Left lung (tissue), 10 donors: ENCODE results near the gene PRKAR2A. TPM values are rescaled to one million over a fixed set of nuclear protein-coding genes. Genes with fewer than 3 reads are reported as not detected.
"Not testable (repeated sequence)": the region's sequence is repeated elsewhere in the genome, so short reads cannot be mapped to it uniquely, and the experiment has no call there.

Experiments used
- ATAC-seq: fragments of 200-7000 bp; cut with Tn5 transposase; one replicate; pipeline ENCODE4 v1.9.1; 2020; ENCODE audit warnings: moderate library complexity
- DNase-seq, 4 donors: peaks; one replicate each; pipeline ENCODE4 v3.0.0-alpha.2; 2013 to 2020
- H3K27ac ChIP-seq, 2 donors: fragments of 200-600 bp; sonication (generic) in 1 of 2; one replicate each; pipeline versions ENCODE4 v1.5.0 to v1.8.0; 2020 to 2021
- H3K27me3 ChIP-seq, 2 donors: fragments of 200-600 bp; sonication (generic) in 1 of 2; one replicate each; pipeline versions ENCODE4 v1.5.0 to v1.8.0; 2020 to 2021
- H3K36me3 ChIP-seq, 2 donors: fragments of 200-600 bp; sonication (generic) in 1 of 2; one replicate each; pipeline versions ENCODE4 v1.5.0 to v1.8.0; 2020 to 2021
- H3K4me1 ChIP-seq, 2 donors: fragments of 200-600 bp; one replicate each; pipeline ENCODE4 v1.8.0; 2021
- H3K4me3 ChIP-seq, 2 donors: fragments of 200-600 bp; sonication (generic) in 1 of 2; one replicate each; pipeline versions ENCODE4 v1.5.0 to v1.8.0; 2020 to 2021; ENCODE audit warnings: mild to moderate bottlenecking in 1 of 2
- H3K9me3 ChIP-seq, 2 donors: fragments of 200-600 bp; sonication (generic) in 1 of 2; one replicate each; pipeline versions ENCODE4 v1.5.0 to v1.8.0; 2020 to 2021
- intact Hi-C, 2 donors: fragments of 100-400 bp; cut with DNase I; formaldehyde crosslinking; loops; one replicate each; pipeline versions ENCODE4 v1.11.2 to v1.14.2; 2022
- polyA plus RNA-seq, 6 donors: library from polyadenylated mRNA; unstranded; fragments of 120-200 nt; gene quantifications; one replicate each; pipeline ENCODE4 v1.2.1, GENCODE V29; 2013; ENCODE audit not compliant: insufficient read length in 6 of 6
- total RNA-seq, 2 donors: library from RNA; stranded (reverse); fragmentation: NEBNext Ultra II Directional; extraction: Animal tissue kit (Norgen Biotek cat#: 25700); gene quantifications; one replicate each; pipeline ENCODE4 v1.2.1, GENCODE V29; 2021
- TF ChIP-seq, protein P1 (sequence below), 2 donors: fragments of 200-600 bp; sonication (generic) in 1 of 2; IDR thresholded peaks; one replicate each; pipeline versions ENCODE4 v1.5.0 to v1.8.0; 2021; ENCODE audit warnings: antibody characterized with exemption in 2 of 2
- donor health status: DM: no; HTN: yes; CAD: no.
- donor health status: DM: no; HTN: no; CAD: no.

Gene PRKAR2A
- total and polyA plus RNA-seq, 8 donors, result 29.4 to 58.1 (median 34.6) TPM

DNA sequence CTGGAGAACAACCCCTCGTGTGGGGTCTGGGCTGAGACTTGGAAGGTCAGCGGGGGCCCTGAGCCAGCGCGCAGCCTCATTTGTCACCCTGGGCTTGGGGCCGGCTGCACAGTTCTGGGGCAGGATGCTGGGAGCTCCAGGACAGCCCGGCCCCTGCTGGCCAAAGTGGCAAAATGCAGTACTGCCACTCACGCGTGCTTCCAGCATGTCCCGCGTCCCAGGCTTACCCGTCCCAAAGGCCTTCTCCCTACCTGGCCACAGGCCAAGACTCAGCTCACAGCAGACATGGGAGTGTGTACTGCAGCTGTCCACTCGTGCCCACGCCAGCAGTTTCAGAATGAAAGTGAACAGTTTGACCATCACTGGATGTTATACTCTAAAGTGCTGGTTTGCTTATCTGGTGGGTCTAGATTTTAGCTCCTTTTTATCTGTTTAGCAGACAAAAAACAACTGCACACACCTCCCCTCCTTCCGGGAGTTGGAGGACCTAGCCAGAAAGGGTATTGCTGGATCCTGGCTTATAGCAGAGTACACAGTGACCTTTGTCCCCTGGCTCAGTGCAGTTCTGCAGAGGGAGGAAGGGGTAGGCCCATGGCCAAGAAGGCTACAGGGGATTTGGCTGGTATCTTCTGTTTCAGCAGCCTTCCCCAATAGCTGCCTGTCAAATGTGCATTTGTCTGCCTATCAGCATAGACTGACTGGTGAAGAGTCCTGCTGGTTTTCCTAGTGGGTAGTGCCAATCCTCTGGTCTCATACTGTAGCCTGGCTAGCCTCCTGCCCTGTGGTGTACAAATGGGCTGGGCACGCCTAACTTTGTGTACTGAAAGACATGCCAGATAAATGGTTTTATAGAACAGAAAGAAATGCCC is 107.5 kb downstream of the PRKAR2A start:
- H3K4me1 ChIP-seq, result peaks cover 14 to 34% of the 10 kb centered on the region in 2 donors
- H3K4me3 ChIP-seq, result no peak overlapping the region
- no peaks in the 10 kb centered on the region for H3K27me3 ChIP-seq
- DNase-seq, result peak; percentile 78 to 93 (median 86)
- no peaks in the 10 kb centered on the region for H3K36me3 ChIP-seq
- peak overlapping the region in 1 of 2 donors; percentile 23 for H3K27ac ChIP-seq
- peak; percentile 96 for ATAC-seq
- intact Hi-C loops, result no loop called here
- TF ChIP-seq, protein P1, sequence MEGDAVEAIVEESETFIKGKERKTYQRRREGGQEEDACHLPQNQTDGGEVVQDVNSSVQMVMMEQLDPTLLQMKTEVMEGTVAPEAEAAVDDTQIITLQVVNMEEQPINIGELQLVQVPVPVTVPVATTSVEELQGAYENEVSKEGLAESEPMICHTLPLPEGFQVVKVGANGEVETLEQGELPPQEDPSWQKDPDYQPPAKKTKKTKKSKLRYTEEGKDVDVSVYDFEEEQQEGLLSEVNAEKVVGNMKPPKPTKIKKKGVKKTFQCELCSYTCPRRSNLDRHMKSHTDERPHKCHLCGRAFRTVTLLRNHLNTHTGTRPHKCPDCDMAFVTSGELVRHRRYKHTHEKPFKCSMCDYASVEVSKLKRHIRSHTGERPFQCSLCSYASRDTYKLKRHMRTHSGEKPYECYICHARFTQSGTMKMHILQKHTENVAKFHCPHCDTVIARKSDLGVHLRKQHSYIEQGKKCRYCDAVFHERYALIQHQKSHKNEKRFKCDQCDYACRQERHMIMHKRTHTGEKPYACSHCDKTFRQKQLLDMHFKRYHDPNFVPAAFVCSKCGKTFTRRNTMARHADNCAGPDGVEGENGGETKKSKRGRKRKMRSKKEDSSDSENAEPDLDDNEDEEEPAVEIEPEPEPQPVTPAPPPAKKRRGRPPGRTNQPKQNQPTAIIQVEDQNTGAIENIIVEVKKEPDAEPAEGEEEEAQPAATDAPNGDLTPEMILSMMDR (IDR thresholded peaks at IDR 0.05), result peak; percentile 85 to 90
- H3K9me3 ChIP-seq, result no peaks in the 10 kb centered on the region

DNA sequence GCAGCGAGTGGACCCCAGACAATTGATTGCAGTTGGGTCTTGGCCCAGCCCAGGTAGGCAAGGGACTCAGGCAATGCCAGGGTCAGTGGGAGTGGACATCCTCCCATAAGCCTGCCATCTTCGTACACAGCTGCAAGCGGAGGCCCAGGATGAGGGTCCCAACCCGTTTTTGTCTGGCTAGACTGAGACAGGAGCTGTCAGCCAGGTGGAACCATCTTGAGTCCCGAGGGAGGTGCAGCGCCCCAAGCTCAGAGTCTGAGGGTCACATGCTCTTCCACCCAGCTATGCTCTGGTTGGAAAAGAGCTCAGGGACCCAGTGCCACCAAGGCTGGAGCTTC is 108.1 kb downstream of the PRKAR2A start:
- no peaks in the 10 kb centered on the region for H3K36me3 ChIP-seq
- TF ChIP-seq, protein P1 (IDR thresholded peaks at IDR 0.05), result no peak
- H3K27me3 ChIP-seq, result no peaks in the 10 kb centered on the region
- peaks cover 14 to 34% of the 10 kb centered on the region in 2 donors for H3K4me1 ChIP-seq
- peak overlapping the region in 1 of 2 donors; percentile 23 for H3K27ac ChIP-seq
- intact Hi-C loops, result no loop called here
- no peak overlapping the region for H3K4me3 ChIP-seq
- no peaks in the 10 kb centered on the region for H3K9me3 ChIP-seq
- ATAC-seq, result no peak
- DNase-seq, result no peak

DNA sequence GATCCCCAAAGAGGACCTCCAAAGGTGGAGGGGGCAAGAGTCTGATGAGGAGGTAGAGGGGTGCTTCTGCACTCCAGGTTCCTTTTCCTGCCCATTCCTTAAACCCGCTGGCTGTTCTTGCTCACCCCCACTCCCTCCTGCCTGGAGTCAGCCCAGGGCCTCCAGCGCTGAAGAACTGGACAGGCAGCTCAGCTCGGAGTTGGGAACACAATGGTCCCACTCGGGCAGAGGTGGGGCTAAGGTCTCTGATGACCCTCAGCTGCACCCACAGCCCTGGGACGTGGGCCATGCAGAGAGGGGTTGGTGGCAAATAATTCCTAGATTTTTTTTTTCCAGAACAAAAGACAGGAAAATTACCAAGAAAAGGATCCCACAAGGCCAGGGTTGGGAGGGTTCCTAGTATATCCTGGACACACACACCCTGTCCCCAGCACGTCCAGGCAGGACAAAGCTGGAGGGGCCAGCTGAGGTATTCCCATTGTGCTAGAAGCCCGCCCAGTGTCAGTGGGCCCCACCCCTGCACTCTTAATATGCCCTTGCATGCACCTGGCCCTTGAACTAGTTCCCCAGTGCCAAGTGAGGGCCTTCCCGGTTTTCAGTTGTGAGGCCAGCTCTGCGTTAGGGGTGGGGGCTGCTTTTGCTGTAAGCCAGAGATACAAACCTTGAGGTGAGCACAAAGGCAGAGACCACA is 108.6 kb downstream of the PRKAR2A start:
- H3K4me3 ChIP-seq, result no peak overlapping the region
- H3K27ac ChIP-seq, result peak overlapping the region in 1 of 2 donors; percentile 23
- no peaks in the 10 kb centered on the region for H3K27me3 ChIP-seq
- intact Hi-C loops, result no loop called here
- H3K36me3 ChIP-seq, result no peaks in the 10 kb centered on the region
- H3K4me1 ChIP-seq, result peaks cover 14 to 34% of the 10 kb centered on the region in 2 donors
- DNase-seq, result no peak
- TF ChIP-seq, protein P1 (IDR thresholded peaks at IDR 0.05), result no peak
- H3K9me3 ChIP-seq, result no peaks in the 10 kb centered on the region
- no peak for ATAC-seq

DNA sequence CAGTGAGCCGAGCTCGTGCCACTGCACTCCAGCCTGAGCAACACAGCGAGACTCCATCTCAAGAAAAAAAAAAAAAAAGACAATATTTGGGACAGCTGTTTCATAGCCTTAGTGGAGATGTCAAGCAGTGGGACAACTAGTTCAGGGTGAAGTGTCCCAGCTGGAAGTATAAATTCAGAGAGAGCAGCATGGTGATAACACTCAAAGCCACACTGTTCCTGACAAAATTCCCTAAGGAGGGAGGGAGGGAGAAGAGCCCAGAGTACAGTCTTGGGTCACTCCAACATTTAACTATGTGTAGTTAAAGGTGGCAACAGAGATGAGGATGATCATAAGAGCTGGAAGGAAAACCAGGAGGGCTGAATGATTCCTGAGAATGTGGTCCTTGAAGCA is 109.5 kb downstream of the PRKAR2A start:
- DNase-seq (peak in 2 of 4 donors; percentile 88 to 93), ATAC-seq (peak; percentile 11)
- Histone ChIP-seq H3K36me3 (no peaks in the 10 kb centered on the region), H3K9me3 (no peaks in the 10 kb centered on the region), H3K4me3 (no peak overlapping the region), H3K27me3 (no peaks in the 10 kb centered on the region), H3K27ac (no peak overlapping the region), H3K4me1 (peaks cover 14 to 34% of the 10 kb centered on the region in 2 donors)
- TF ChIP-seq, protein P1 (IDR thresholded peaks at IDR 0.05), result no peak
- intact Hi-C loops, result no loop called here

DNA sequence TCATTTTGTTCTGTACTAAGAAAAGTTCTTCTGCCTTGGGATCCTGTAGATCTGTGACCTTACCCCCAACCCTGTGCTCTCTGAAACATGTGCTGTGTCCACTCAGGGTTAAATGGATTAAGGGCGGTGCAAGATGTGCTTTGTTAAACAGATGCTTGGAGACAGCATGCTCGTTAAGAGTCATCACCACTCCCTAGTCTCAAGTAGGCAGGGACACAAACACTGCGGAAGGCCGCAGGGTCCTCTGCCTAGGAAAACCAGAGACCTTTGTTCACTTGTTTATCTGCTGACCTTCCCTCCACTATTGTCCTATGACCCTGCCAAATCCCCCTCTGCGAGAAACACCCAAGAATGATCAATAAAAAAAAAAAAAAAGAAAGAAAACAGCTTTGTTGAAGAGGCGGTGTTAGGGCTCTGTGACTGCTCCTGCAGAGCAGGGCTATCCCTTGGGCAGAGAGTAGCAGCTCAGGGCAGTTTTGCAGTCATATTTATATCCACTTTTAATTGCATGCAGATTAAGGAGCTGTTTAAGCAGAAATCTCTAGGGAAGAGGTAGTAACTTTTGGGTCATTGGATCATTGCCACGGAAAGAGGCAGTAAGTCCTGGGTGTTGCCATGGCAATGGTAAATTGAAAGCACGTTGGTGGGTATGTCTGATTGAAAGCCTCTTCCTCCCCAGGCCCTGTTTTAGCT is 112.5 kb downstream of the PRKAR2A start:
- ATAC-seq, H3K27me3 ChIP-seq, H3K4me3 ChIP-seq, H3K9me3 ChIP-seq, H3K27ac ChIP-seq, intact Hi-C loops, H3K36me3 ChIP-seq: not testable (repeated sequence)
- H3K4me1 ChIP-seq, result peaks cover 13 to 28% of the 10 kb centered on the region in 2 donors
- DNase-seq, result peak in 1 of 4 donors; percentile 34

DNA sequence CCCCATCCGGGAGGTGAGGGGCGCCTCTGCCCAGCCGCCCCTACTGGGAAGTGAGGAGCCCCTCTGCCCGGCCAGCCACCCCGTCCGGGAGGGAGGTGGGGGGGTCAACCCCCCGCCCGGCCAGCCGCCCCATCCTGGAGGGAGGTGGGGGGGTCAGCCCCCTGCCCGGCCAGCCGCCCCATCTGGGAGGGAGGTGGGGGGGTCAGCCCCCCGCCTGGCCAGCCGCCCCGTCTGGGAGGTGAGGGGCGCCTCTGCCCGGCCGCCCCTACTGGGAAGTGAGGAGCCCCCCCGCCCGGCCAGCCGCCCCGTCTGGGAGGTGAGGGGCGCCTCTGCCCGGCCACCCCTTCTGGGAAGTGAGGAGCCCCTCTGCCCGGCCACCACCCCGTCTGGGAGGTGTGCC is 113.1 kb downstream of the PRKAR2A start:
- DNase-seq, H3K27me3 ChIP-seq, H3K9me3 ChIP-seq, ATAC-seq, H3K36me3 ChIP-seq, intact Hi-C loops, H3K27ac ChIP-seq, H3K4me3 ChIP-seq: not testable (repeated sequence)
- peaks cover 6 to 21% of the 10 kb centered on the region in 2 donors for H3K4me1 ChIP-seq

DNA sequence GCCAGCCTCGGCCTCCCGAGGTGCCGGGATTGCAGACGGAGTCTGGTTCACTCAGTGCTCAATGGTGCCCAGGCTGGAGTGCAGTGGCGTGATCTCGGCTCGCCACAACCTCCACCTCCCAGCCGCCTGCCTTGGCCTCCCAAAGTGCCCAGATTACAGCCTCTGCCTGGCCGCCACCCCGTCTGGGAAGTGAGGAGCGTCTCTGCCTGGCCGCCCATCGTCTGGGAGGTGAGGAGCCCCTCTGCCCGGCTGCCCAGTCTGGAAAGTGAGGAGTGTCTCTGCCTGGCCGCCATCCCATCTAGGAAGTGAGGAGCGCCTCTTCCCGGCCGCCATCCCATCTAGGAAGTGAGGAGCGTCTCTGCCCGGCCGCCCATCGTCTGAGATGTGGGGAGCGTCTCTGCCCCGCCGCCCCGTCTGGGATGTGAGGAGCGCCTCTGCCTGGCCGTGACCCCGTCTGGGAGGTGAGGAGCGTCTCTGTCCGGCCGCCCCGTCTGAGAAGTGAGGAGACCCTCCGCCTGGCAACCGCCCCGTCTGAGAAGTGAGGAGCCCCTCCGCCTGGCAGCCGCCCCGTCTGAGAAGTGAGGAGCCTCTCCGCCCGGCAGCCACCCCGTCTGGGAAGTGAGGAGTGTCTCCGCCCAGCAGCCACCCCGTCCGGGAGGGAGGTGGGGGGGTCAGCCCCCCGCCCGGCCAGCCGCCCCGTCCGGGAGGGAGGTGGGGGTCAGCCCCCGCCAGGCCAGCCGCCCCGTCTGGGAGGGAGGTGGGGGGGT is 113.7 kb downstream of the PRKAR2A start:
- H3K36me3 ChIP-seq, ATAC-seq, H3K27ac ChIP-seq, H3K4me3 ChIP-seq, intact Hi-C loops, DNase-seq, H3K9me3 ChIP-seq, H3K27me3 ChIP-seq: not testable (repeated sequence)
- H3K4me1 ChIP-seq, result peaks cover 4 to 16% of the 10 kb centered on the region in 2 donors
